Measurements from ENCODE around the gene ZCCHC13. TPM values are rescaled to one million over a fixed set of nuclear protein-coding genes. Genes with fewer than 3 reads are reported as not detected.

ZCCHC13 gene
- total RNA-seq, 3 donors from 2014 or later = not detected

DNA sequence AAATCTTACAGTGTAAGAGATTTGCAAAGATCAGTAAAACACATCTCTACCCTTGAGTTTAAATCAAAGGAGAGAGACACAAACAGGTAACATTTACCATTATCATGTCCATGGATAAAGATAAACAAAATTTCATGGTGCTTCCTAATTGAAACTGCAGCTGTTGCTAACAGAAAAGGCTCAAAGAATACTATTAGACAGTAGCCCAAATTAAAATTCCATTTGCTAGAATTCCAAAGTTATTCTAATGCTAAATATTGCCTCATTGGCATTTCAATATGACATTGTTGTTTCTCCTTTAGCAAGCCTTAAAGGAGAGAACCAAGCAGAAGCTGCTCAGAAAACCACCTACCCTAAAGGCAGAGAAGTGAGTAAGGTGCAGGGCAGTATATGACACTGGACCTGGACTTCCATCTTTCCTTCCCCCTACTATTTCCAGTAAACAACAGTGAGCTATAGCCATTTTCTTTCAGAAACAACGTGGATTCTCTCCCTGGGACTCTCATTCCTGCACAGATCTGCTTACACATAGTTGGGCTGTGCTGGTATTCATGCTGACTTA is 19.5 kb upstream of the ZCCHC13 start:
- Histone ChIP-seq H3K4me1 (no peaks in the 10 kb centered on the region), H3K27me3 (peaks cover 0 to 19% of the 10 kb centered on the region in 2 donors), H3K9me3 (no peaks in the 10 kb centered on the region), H3K4me3 (no peak overlapping the region), H3K27ac (no peak overlapping the region), H3K36me3 (no peaks in the 10 kb centered on the region)
- DNase-seq (ENCODE audit: low spot score in 2 of 2) = no peak
- TF ChIP-seq POLR2A (IDR thresholded peaks at IDR 0.05) = no peak
- TF ChIP-seq POLR2AphosphoS5 (IDR thresholded peaks at IDR 0.05) = no peak
- TF ChIP-seq CTCF (IDR thresholded peaks at IDR 0.05) = no peak
- intact Hi-C loops (cut with DNase I; ENCODE audit: low total_unique reads) = no loop called here

GRCh38 chrX:74286950-74287740 is 16.8 kb upstream of the ZCCHC13 start:
- peaks cover 0 to 24% of the 10 kb centered on the region in 2 donors for H3K27me3 ChIP-seq
- DNase-seq (ENCODE audit: low spot score in 2 of 2) = no peak
- no peak for TF ChIP-seq POLR2A (IDR thresholded peaks at IDR 0.05)
- no peak for TF ChIP-seq CTCF (IDR thresholded peaks at IDR 0.05)
- no peak for TF ChIP-seq POLR2AphosphoS5 (IDR thresholded peaks at IDR 0.05)
- intact Hi-C loops (cut with DNase I; ENCODE audit: low total_unique reads) = no loop called here
- no peaks in the 10 kb centered on the region for H3K36me3 ChIP-seq
- H3K4me3 ChIP-seq = no peak overlapping the region
- H3K27ac ChIP-seq = no peak overlapping the region
- H3K4me1 ChIP-seq = no peaks in the 10 kb centered on the region
- H3K9me3 ChIP-seq = no peaks in the 10 kb centered on the region

GRCh38 chrX:74291577-74291963 is 12.4 kb upstream of the ZCCHC13 start:
- no peaks in the 10 kb centered on the region for H3K36me3 ChIP-seq
- intact Hi-C loops (cut with DNase I; ENCODE audit: low total_unique reads) = no loop called here
- H3K9me3 ChIP-seq = no peaks in the 10 kb centered on the region
- peaks cover 0 to 15% of the 10 kb centered on the region in 2 donors for H3K27me3 ChIP-seq
- H3K4me1 ChIP-seq = no peaks in the 10 kb centered on the region
- DNase-seq (ENCODE audit: low spot score in 2 of 2) = no peak
- H3K27ac ChIP-seq = peak overlapping the region; percentile 90 to 94
- TF ChIP-seq POLR2A (IDR thresholded peaks at IDR 0.05) (no peak), POLR2AphosphoS5 (IDR thresholded peaks at IDR 0.05) (no peak), CTCF (IDR thresholded peaks at IDR 0.05) (no peak)
- H3K4me3 ChIP-seq = peak overlapping the region; percentile 56 to 71 (median 60)

GRCh38 chrX:74291964-74292807 is 11.8 kb upstream of the ZCCHC13 start:
- peak; percentile 81 to 89 for DNase-seq (ENCODE audit: low spot score in 2 of 2)
- intact Hi-C loops (cut with DNase I; ENCODE audit: low total_unique reads) = no loop called here
- no peaks in the 10 kb centered on the region for H3K36me3 ChIP-seq
- H3K4me1 ChIP-seq = no peaks in the 10 kb centered on the region
- TF ChIP-seq POLR2A (IDR thresholded peaks at IDR 0.05) (no peak), CTCF (IDR thresholded peaks at IDR 0.05) (no peak), POLR2AphosphoS5 (IDR thresholded peaks at IDR 0.05) (peak; percentile 7 to 46 (median 12))
- H3K27ac ChIP-seq = peak overlapping the region; percentile 90 to 94
- H3K9me3 ChIP-seq = no peaks in the 10 kb centered on the region
- H3K4me3 ChIP-seq = peak overlapping the region; percentile 56 to 71 (median 60)
- peaks cover 0 to 15% of the 10 kb centered on the region in 2 donors for H3K27me3 ChIP-seq

Data from breast epithelium (tissue), 4 donors.